PC-3 (cell line): ENCODE data around the gene FGF4. TPM values are rescaled to one million over a fixed set of nuclear protein-coding genes. Genes with fewer than 3 reads are reported as not detected.
"Not testable (repeated sequence)": the region's sequence is repeated elsewhere in the genome, so short reads cannot be mapped to it uniquely, and the experiment has no call there.

ENCODE experiments used
- ATAC-seq: fragments of 200-7000 bp; cut with Tn5 transposase; 2 replicates; pipeline ENCODE4 v1.9.1; 2020; ENCODE audit warnings: mild to moderate bottlenecking, moderate library complexity
- BruUV-seq: library from RNA; stranded (reverse); fragments of 400-500 nt; replicated peaks from 2 replicates; lab custom pipeline; 2021; lab: Mats Ljungman, UMichigan
- CTCF ChIA-PET: fragments of 300-600 bp; sonication (Branson Sonifier 250); formaldehyde crosslinking; loops from one replicate; lab custom pipeline; 2022; ENCODE audit warnings: antibody characterized with exemption; lab: Charles Lee
- POLR2A ChIA-PET: fragments of 300-600 bp; sonication (Branson Sonifier 250); formaldehyde crosslinking; loops from one replicate; lab custom pipeline; 2022; ENCODE audit warnings: antibody characterized with exemption; ENCODE audit not compliant: unreplicated experiment; lab: Charles Lee
- DNase-seq: peaks from one replicate; pipeline ENCODE4 v3.0.0-alpha.2; 2015
- H2AFZ ChIP-seq: fragments of 300-600 bp; sonication (generic); 2 replicates; pipeline ENCODE4 v1.6.0; 2016; ENCODE audit warnings: antibody characterized with exemption, low read length
- H3F3A ChIP-seq: fragments of 300-600 bp; sonication (generic); one replicate; pipeline ENCODE4 v1.6.0; 2017; ENCODE audit warnings: antibody characterized with exemption, low read length, control low read depth, mild to moderate bottlenecking; ENCODE audit not compliant: unreplicated experiment
- H3K27ac ChIP-seq: fragments of 300-600 bp; sonication (generic); 2 replicates; pipeline ENCODE4 v1.5.1; 2016; ENCODE audit warnings: mild to moderate bottlenecking, low read length
- H3K27me3 ChIP-seq: fragments of 300-600 bp; sonication (generic); 2 replicates; pipeline ENCODE4 v1.6.1; 2016; ENCODE audit warnings: low read length, mixed read lengths
- H3K36me3 ChIP-seq: fragments of 300-600 bp; sonication (generic); 2 replicates; pipeline ENCODE4 v1.6.1; 2016; ENCODE audit warnings: low read depth, mixed run types, low read length, mixed read lengths
- H3K4me1 ChIP-seq: fragments of 300-600 bp; sonication (generic); 2 replicates; pipeline ENCODE4 v1.5.1; 2016; ENCODE audit warnings: low read length; ENCODE audit not compliant: insufficient read depth
- H3K4me2 ChIP-seq: fragments of 300-600 bp; sonication (generic); 2 replicates; pipeline ENCODE4 v1.6.0; 2016; ENCODE audit warnings: low read length
- H3K4me3 ChIP-seq: fragments of 300-600 bp; sonication (generic); 2 replicates; pipeline ENCODE4 v1.5.1; 2016; ENCODE audit warnings: mild to moderate bottlenecking, low read length, mixed read lengths
- H3K79me2 ChIP-seq: fragments of 300-600 bp; sonication (generic); 2 replicates; pipeline ENCODE4 v1.6.1; 2017; ENCODE audit warnings: low read length, mixed read lengths
- H3K9ac ChIP-seq: fragments of 300-600 bp; sonication (generic); 2 replicates; pipeline ENCODE4 v1.6.0; 2016; ENCODE audit warnings: mild to moderate bottlenecking, low read length
- H3K9me2 ChIP-seq: fragments of 300-600 bp; sonication (generic); replicated peaks from 2 replicates; pipeline ENCODE4 v1.6.1; 2016; ENCODE audit warnings: mixed run types, low read length, mixed read lengths
- H3K9me3 ChIP-seq: fragments of 300-600 bp; sonication (generic); 2 replicates; pipeline ENCODE4 v1.6.1; 2016; ENCODE audit warnings: low read length, mixed read lengths
- H4K20me1 ChIP-seq: fragments of 300-600 bp; sonication (generic); 2 replicates; pipeline ENCODE4 v1.6.1; 2016; ENCODE audit warnings: low read length, mixed read lengths
- CTCF ChIP-seq: fragments of 300-600 bp; sonication (generic); conservative IDR thresholded peaks from 2 replicates; pipeline ENCODE4 v1.5.1; 2017; ENCODE audit warnings: antibody characterized with exemption, low read depth, mild to moderate bottlenecking, low read length
- EZH2 ChIP-seq: fragments of 300-600 bp; sonication (generic); IDR thresholded peaks from one replicate; pipeline ENCODE4 v1.6.1; 2017; ENCODE audit warnings: antibody characterized with exemption, mild to moderate bottlenecking, low read length; ENCODE audit not compliant: unreplicated experiment
- EZH2phosphoT487 ChIP-seq: fragments of 300-600 bp; sonication (generic); IDR thresholded peaks from 2 replicates; pipeline ENCODE4 v1.6.1; 2018; ENCODE audit warnings: mild to moderate bottlenecking, antibody characterized with exemption, low read length, borderline replicate concordance
- intact Hi-C: fragments of 100-400 bp; cut with micrococcal nuclease; formaldehyde crosslinking; loops from 2 replicates; pipeline ENCODE4 v1.9.0; 2023
- total RNA-seq: library from RNA; depleted of rRNA; stranded (reverse); fragments of >200 nt; gene quantifications from 2 replicates; pipeline ENCODE4 v1.2.3, GENCODE V29; 2014

FGF4 gene
- total RNA-seq, 1 experiment from 2014 or later: not detected

GRCh38 chr11:69771466-69771865 lies 3.7 kb downstream of the FGF4 start:
- H3K9me2 ChIP-seq: no peaks in the 10 kb centered on the region

GRCh38 chr11:69770540-69770939 lies 4.6 kb downstream of the FGF4 start:
- Histone ChIP-seq H3K4me3 (no peak overlapping the region), H3K36me3 (no peaks in the 10 kb centered on the region), H3K9ac (no peak overlapping the region), H3K9me2 (no peaks in the 10 kb centered on the region), H3K4me2 (no peak overlapping the region), H3K79me2 (no peaks in the 10 kb centered on the region), H3K9me3 (no peaks in the 10 kb centered on the region), H3K27ac (no peak overlapping the region), H3K27me3 (peaks cover 21% of the 10 kb centered on the region), H3F3A (no peaks in the 10 kb centered on the region), H2AFZ (no peak overlapping the region), H4K20me1 (no peaks in the 10 kb centered on the region), H3K4me1 (no peaks in the 10 kb centered on the region)
- BruUV-seq: no TSS peak
- TF ChIP-seq EZH2: no peak
- TF ChIP-seq EZH2phosphoT487: no peak
- TF ChIP-seq CTCF: no peak
- ChIA-PET POLR2A (no interaction called here), CTCF (no interaction called here)
- ATAC-seq (no peak), DNase-seq (no peak)
- intact Hi-C loops: no loop called here

More at GRCh38 chr11:69771466-69771865, 3.7 kb downstream of the FGF4 start:
- ATAC-seq (no peak), DNase-seq (no peak)
- Histone ChIP-seq H3F3A (no peaks in the 10 kb centered on the region), H2AFZ (no peak overlapping the region), H3K4me3 (no peak overlapping the region), H3K27me3 (peaks cover 29% of the 10 kb centered on the region), H3K4me1 (no peaks in the 10 kb centered on the region), H3K36me3 (no peaks in the 10 kb centered on the region), H3K79me2 (no peaks in the 10 kb centered on the region), H3K27ac (no peak overlapping the region), H3K9ac (no peak overlapping the region), H3K9me3 (no peaks in the 10 kb centered on the region), H4K20me1 (no peaks in the 10 kb centered on the region), H3K4me2 (no peak overlapping the region)
- TF ChIP-seq EZH2phosphoT487 (no peak), CTCF (no peak), EZH2 (no peak)
- intact Hi-C loops: no loop called here
- BruUV-seq: no TSS peak
- POLR2A ChIA-PET: no interaction called here
- CTCF ChIA-PET: no interaction called here

- Histone ChIP-seq H3K79me2 (no peaks in the 10 kb centered on the region), H3K36me3 (no peaks in the 10 kb centered on the region), H3K27me3 (peaks cover 14% of the 10 kb centered on the region; the same call in 1 of the 2 replicates), H3K9ac (no peak overlapping the region), H2AFZ (no peak overlapping the region), H3K9me3 (no peaks in the 10 kb centered on the region), H3K9me2 (no peaks in the 10 kb centered on the region), H3K4me3 (no peak overlapping the region), H3K4me1 (no peaks in the 10 kb centered on the region), H3K4me2 (no peak overlapping the region), H3K27ac (no peak overlapping the region), H4K20me1 (no peaks in the 10 kb centered on the region), H3F3A (no peaks in the 10 kb centered on the region)
- DNase-seq (no peak), ATAC-seq (no peak)
- no peak for TF ChIP-seq EZH2
- no peak for TF ChIP-seq CTCF
- TF ChIP-seq EZH2phosphoT487: no peak
- no TSS peak for BruUV-seq
- CTCF ChIA-PET: no interaction called here
- POLR2A ChIA-PET: no interaction called here
- intact Hi-C loops: no loop called here
These were observed 9.6 kb downstream of the FGF4 start for GRCh38 chr11:69765498-69765995.

DNA sequence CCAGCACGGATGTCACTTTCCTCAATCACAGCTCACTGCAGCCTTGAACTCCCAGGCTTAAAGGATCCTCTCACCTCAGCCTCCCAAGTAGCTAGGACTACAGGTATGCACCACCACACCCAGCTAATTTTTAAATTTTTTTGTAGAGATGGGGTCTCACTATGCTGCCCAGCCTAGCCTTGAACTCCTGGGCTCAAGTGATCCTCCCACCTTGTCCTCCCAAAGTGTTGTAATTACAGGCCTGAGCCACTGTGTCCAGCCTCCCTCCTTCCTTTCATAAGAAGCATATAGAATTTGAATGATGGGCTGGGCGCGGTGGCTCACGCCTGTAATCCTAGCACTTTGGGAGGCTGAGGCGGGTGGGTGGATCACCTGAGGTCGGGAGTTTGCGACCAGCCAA lies 10.2 kb downstream of the FGF4 start:
- H4K20me1 ChIP-seq, BruUV-seq, DNase-seq, H3K4me1 ChIP-seq, H3K79me2 ChIP-seq, H3F3A ChIP-seq, H3K9me3 ChIP-seq, H3K4me3 ChIP-seq, H2AFZ ChIP-seq, POLR2A ChIA-PET, ATAC-seq, intact Hi-C loops, H3K9ac ChIP-seq, H3K9me2 ChIP-seq, H3K27ac ChIP-seq, H3K36me3 ChIP-seq, CTCF ChIA-PET, H3K4me2 ChIP-seq: not testable (repeated sequence)
- peaks cover 14% of the 10 kb centered on the region; the same call in 1 of the 2 replicates for H3K27me3 ChIP-seq
